K562 (cell line): Measurements from ENCODE around the gene STRADB. TPM values are rescaled to one million over a fixed set of nuclear protein-coding genes. Genes with fewer than 3 reads are reported as not detected.

ENCODE experiments used
- ADNP ChIP-seq: fragments of 200-800 bp; sonication (Bioruptor generic); IDR thresholded peaks from 2 replicates; pipeline ENCODE4 v1.6.1; 2016; ENCODE audit warnings: missing genetic modification characterization, missing compliant biosample characterization
- ATF3 ChIP-seq, 2 experiments: fragments of 450-650 bp in 1 of 2; sonication (generic) in 1 of 2; formaldehyde crosslinking in 1 of 2; IDR thresholded peaks in 1 of 2; conservative IDR thresholded peaks in 1 of 2; 2 replicates each; pipeline versions ENCODE4 v1.6.1 to v1.8.1; 2016 to 2023; ENCODE audit warnings: mild to moderate bottlenecking in 2 of 2, moderate library complexity in 2 of 2, inconsistent platforms in 1 of 2, missing genetic modification reagents in 1 of 2
- BRD4 ChIP-seq: fragments of 200-600 bp; sonication (generic); IDR thresholded peaks from 2 replicates; pipeline ENCODE4 v1.6.1; 2017; ENCODE audit warnings: inconsistent platforms
- CBX1 ChIP-seq: sonication (generic); IDR thresholded peaks from 2 replicates; pipeline ENCODE4 v1.6.1; 2016; ENCODE audit warnings: antibody characterized with exemption, low read depth, mild to moderate bottlenecking
- ERF ChIP-seq: fragments of 450-650 bp; formaldehyde crosslinking; IDR thresholded peaks from 2 replicates; pipeline ENCODE4 v1.4.0; 2020; ENCODE audit warnings: mild to moderate bottlenecking, mixed read lengths
- ESRRA ChIP-seq: fragments of 450-650 bp; IDR thresholded peaks from 2 replicates; pipeline ENCODE4 v1.6.1; 2014; ENCODE audit warnings: low read depth, mild to moderate bottlenecking, moderate library complexity, borderline replicate concordance
- FOXP1 ChIP-seq: sonication (generic); formaldehyde crosslinking; IDR thresholded peaks from 2 replicates; pipeline ENCODE4 v1.8.0; 2022; ENCODE audit warnings: mild to moderate bottlenecking, missing genetic modification reagents
- HNRNPH1 ChIP-seq: fragments of 200-400 bp; formaldehyde crosslinking; optimal IDR thresholded peaks from 2 replicates; pipeline ENCODE3; 2017; ENCODE audit warnings: low read depth, mild to moderate bottlenecking, low read length, moderate library complexity
- MYC ChIP-seq, 2 experiments: fragments of 250-450 bp in 1 of 2; sonication (Bioruptor Pico) in 1 of 2; IDR thresholded peaks; 2 replicates each; pipeline versions ENCODE4 v1.5.1 to v1.6.1; 2012 to 2021; ENCODE audit warnings: low read depth in 2 of 2, borderline replicate concordance in 1 of 2, improper control_type of control experiment in 1 of 2, low read length in 1 of 2, mild to moderate bottlenecking in 1 of 2, moderate library complexity in 1 of 2
- NFYB ChIP-seq: IDR thresholded peaks from 2 replicates; pipeline ENCODE4 v1.6.1; 2011; ENCODE audit warnings: mild to moderate bottlenecking, moderate library complexity; ENCODE audit not compliant: insufficient read length; ENCODE audit errors: extremely low read depth
- PRDM10 ChIP-seq: fragments of 450-650 bp; IDR thresholded peaks from 2 replicates; pipeline ENCODE4 v1.6.1; 2018; ENCODE audit not compliant: partially characterized antibody
- SAFB ChIP-seq: fragments of 200-400 bp; formaldehyde crosslinking; IDR thresholded peaks from 2 replicates; pipeline ENCODE4 v1.6.1; 2017; ENCODE audit warnings: low read depth, low read length, borderline replicate concordance
- TEAD1 ChIP-seq, 2 experiments: fragments of 450-650 bp in 1 of 2; sonication (generic) in 1 of 2; formaldehyde crosslinking; IDR thresholded peaks; 2 replicates each; pipeline versions ENCODE4 v1.4.0 to v1.8.0; 2020 to 2022; ENCODE audit warnings: mild to moderate bottlenecking in 2 of 2, missing genetic modification reagents in 1 of 2
- TEAD4 ChIP-seq, 2 experiments: sonication (generic) in 1 of 2; formaldehyde crosslinking in 1 of 2; IDR thresholded peaks; 2 replicates each; pipeline versions ENCODE4 v1.6.1 to v1.8.0; 2012 to 2022; ENCODE audit warnings: borderline replicate concordance in 1 of 2, inconsistent platforms in 1 of 2, low read length in 1 of 2, mild to moderate bottlenecking in 1 of 2, missing genetic modification reagents in 1 of 2
- YBX1 ChIP-seq: fragments of 450-650 bp; IDR thresholded peaks from 2 replicates; pipeline ENCODE4 v1.7.1; 2016; ENCODE audit warnings: mild to moderate bottlenecking
- ZNF395 ChIP-seq: fragments of 200-800 bp; sonication (Bioruptor generic); IDR thresholded peaks from 2 replicates; pipeline ENCODE4 v1.6.1; 2017; ENCODE audit warnings: missing genetic modification characterization, missing compliant biosample characterization
- ZNF592 ChIP-seq: fragments of 450-650 bp; IDR thresholded peaks from 2 replicates; pipeline ENCODE4 v1.6.1; 2017; ENCODE audit warnings: antibody characterized with exemption, mild to moderate bottlenecking
- polyA plus RNA-seq, 8 experiments: library from polyadenylated mRNA; depleted of rRNA in 4 of 8; stranded (reverse) in 5 of 8; unstranded in 3 of 8; fragments of >200 nt; fragmentation: Nextera tagmentation in 2 of 8; fragmentation: Illumina TruSeq in 1 of 8; extraction: Ambion mirVana in 2 of 8; extraction: Trizol in 1 of 8; gene quantifications; 2 replicates each; pipeline versions ENCODE4 v1.2.1 to v1.2.3, GENCODE V29; 2011 to 2014; ENCODE audit warnings: inconsistent platforms in 1 of 8, missing spikeins in 1 of 8
- total RNA-seq, 7 experiments: library from RNA; depleted of rRNA in 6 of 7; stranded (reverse); fragments of >200 nt in 6 of 7; fragmentation: Illumina TruSeq in 2 of 7; extraction: Trizol in 2 of 7; gene quantifications; 2 replicates each; pipeline versions ENCODE4 v1.2.1 to v1.2.3, GENCODE V29; 2011 to 2021; ENCODE audit warnings: low replicate concordance in 1 of 7

Gene STRADB
- total and polyA plus RNA-seq, 9 of the 15 experiments (the other 6 are each of a cell fraction or from before 2014, with no cell fraction given): 6.9 to 30.6 (median 15.7) TPM

GRCh38 chr2:201440182-201440581, 11.4 kb upstream of the STRADB start (continued):
- TF ChIP-seq TEAD1 (CRISPR knock-in tag; IDR thresholded peaks at IDR 0.05) (no peak), TEAD4 (IDR thresholded peaks at IDR 0.05; ENCODE audit: low read length) (peak; percentile 98), TEAD4 (CRISPR knock-in tag; IDR thresholded peaks at IDR 0.05; ENCODE audit: borderline replicate concordance) (no peak), SAFB (no peak), HNRNPH1 (no peak), PRDM10 (peak; percentile 22), YBX1 (no peak), ATF3 (IDR thresholded peaks at IDR 0.05) (no peak), ATF3 (CRISPR knock-in tag; conservative IDR thresholded peaks at IDR 0.05) (no peak), ERF (CRISPR knock-in tag) (no peak), ZNF395 (peak; percentile 59; the same call in 1 of the 2 replicates), MYC (IDR thresholded peaks at IDR 0.05; ENCODE audit: low read depth, low read length) (no peak), MYC (CRISPR knock-in tag; IDR thresholded peaks at IDR 0.05; ENCODE audit: borderline replicate concordance, low read depth) (no peak), BRD4 (no peak), ADNP (tag) (0 out of 2 replicates have a peak, but pooled peaks have one; percentile 53), ZNF592 (no peak), FOXP1 (no peak), ESRRA (no peak), CBX1 (no peak), NFYB (no peak)
